C4-2B (cell line): ENCODE results near the gene COL26A1.

Source experiments
- H3K27ac ChIP-seq: fragments of 450-650 bp; 2 replicates; pipeline ENCODE4 v1.5.1; 2017
- ZFX ChIP-seq: fragments of 450-650 bp; IDR thresholded peaks from 2 replicates; pipeline ENCODE4 v1.6.1; 2017
- TF ChIP-seq, protein P1 (sequence below): fragments of 450-650 bp; conservative IDR thresholded peaks from 2 replicates; pipeline ENCODE4 v1.5.1; 2017; ENCODE audit warnings: mild to moderate bottlenecking

COL26A1 gene

DNA sequence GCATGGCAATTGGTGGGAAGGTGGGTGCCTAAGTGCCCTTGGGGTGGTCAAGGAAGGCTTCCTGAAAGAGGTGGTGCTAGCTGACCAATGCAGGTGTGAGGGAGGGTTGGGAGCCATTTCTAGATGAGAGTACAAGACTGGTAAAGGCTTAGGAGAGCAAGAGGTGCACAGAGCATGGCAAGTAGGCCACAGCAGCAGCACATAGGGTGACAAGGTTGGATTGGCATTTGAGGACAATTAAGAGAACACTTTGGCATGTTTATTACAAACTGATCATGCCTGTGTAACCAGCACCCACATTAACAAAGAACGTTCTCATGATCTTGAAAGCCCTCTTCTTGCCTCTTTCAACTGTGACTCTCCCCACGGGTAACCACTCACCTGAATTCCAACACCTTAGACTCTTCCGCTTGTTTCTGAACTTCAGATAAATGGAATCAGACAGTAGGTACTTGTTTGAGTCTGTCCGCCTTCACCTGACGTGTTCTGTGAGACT lies 158.8 kb downstream of the COL26A1 start:
- TF ChIP-seq, protein P1, sequence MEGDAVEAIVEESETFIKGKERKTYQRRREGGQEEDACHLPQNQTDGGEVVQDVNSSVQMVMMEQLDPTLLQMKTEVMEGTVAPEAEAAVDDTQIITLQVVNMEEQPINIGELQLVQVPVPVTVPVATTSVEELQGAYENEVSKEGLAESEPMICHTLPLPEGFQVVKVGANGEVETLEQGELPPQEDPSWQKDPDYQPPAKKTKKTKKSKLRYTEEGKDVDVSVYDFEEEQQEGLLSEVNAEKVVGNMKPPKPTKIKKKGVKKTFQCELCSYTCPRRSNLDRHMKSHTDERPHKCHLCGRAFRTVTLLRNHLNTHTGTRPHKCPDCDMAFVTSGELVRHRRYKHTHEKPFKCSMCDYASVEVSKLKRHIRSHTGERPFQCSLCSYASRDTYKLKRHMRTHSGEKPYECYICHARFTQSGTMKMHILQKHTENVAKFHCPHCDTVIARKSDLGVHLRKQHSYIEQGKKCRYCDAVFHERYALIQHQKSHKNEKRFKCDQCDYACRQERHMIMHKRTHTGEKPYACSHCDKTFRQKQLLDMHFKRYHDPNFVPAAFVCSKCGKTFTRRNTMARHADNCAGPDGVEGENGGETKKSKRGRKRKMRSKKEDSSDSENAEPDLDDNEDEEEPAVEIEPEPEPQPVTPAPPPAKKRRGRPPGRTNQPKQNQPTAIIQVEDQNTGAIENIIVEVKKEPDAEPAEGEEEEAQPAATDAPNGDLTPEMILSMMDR: no peak
- TF ChIP-seq ZFX: no peak
- no peak overlapping the region for H3K27ac ChIP-seq

DNA sequence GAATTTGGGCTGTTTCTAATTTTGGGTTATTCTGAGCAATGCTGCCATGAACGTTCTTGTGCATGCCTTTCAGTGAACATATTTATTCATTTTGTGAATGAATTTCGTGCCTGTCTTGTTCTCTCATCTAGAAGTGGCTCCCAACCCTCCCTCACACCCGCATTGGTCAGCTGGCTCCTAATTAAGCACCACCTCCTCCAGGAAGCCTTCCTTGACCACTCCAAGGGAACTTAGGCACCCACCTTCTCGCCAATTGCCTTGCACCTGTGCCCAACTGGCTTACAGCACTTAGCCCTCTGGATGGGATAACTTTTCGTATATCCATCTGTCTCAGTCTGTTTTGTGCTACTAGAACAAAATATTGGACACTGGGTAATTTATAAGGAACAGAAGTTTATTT lies 159.3 kb downstream of the COL26A1 start:
- no peak for TF ChIP-seq ZFX
- TF ChIP-seq, protein P1: no peak
- no peak overlapping the region for H3K27ac ChIP-seq

DNA sequence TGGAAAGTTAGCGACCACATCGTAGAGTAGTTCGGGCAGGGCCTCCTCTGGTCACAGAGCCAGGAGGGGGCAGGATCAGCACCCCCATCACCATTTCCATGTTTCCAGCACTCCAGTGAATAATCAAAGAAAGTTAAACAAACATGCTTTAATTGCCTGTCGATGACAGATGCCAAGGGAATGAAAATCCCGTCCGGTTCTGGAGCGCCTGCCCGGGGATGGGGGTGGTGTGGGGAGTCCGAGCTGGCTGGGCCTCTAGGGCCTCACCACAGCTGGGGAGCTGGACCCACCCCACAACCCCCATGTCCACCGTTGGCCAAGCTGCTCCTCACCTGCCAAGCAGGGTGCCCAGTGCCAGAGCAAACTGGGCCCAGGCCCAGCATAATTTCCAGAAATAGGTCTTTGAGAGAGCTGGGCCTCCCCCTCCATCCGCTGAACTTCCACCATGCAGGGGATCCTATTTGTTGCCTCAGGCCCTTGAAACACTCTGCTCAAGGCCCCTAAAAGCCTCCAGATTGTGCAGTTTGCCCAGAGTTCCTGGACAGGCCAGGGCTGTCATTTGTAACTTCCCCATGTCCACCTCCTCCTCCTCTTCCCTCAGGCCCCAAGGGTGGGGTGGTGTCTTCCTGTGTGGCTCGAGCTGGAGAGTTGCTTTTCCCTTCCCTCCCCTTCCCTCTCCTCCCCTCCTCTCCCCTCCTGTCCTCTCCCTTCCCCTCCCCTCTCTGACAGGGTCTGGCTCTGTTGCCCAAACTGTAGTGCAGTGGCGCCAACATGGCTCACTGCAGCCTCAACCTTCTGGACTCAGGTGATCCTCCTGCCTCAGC lies 165.4 kb downstream of the COL26A1 start:
- no peak overlapping the region for H3K27ac ChIP-seq
- TF ChIP-seq, protein P1: no peak
- TF ChIP-seq ZFX: no peak

DNA sequence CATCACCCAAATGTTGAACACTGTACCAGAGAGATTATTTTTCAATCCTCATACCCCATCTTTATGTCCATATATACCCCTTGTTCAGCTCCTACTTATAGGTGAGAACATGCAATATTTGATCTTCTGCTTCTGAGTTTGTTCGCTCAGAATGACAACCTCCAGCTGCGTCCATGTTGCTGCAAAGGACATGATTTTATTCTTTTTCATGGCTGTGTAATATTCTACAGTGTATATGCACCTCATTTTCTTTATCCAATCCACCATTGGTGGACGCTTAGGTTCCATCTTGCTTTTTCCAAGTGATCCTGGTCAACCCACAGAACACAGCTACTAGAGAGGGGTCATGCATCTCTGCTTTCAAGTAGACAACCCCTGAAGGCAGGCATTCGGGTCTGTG lies 166.9 kb downstream of the COL26A1 start:
- no peak for TF ChIP-seq ZFX
- TF ChIP-seq, protein P1: no peak
- H3K27ac ChIP-seq: no peak overlapping the region

DNA sequence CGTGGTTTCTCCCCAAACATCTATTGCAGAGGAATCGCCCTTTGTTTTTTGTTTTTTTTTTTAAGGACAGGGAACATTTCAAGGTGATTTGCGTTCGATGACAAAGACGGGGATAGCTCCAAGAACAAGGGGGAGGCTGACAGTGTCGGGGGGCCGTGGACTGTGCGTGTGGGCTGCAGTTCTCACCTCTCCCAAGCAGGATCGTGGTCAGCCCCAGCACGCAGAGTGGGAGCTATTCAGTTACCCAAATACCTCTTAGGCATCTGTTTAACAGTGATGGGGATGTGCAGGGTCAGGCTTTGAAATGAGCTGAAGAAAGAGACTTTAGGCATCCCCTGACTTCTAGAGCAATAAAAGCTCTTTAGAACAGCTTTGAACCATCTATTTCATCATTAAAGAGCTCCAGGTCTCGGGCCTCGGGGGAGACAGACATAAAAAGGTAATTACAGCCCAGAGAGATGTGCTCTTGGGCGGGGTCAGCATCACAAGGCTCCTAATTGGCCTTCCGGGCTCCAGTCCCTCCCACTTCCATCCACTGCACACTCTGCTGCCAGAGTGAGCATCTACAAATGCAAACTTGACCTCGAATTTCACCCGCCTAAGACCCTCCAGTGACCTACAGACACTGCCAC lies 169.2 kb downstream of the COL26A1 start:
- no peak for TF ChIP-seq ZFX
- TF ChIP-seq, protein P1: no peak
- no peak overlapping the region for H3K27ac ChIP-seq

DNA sequence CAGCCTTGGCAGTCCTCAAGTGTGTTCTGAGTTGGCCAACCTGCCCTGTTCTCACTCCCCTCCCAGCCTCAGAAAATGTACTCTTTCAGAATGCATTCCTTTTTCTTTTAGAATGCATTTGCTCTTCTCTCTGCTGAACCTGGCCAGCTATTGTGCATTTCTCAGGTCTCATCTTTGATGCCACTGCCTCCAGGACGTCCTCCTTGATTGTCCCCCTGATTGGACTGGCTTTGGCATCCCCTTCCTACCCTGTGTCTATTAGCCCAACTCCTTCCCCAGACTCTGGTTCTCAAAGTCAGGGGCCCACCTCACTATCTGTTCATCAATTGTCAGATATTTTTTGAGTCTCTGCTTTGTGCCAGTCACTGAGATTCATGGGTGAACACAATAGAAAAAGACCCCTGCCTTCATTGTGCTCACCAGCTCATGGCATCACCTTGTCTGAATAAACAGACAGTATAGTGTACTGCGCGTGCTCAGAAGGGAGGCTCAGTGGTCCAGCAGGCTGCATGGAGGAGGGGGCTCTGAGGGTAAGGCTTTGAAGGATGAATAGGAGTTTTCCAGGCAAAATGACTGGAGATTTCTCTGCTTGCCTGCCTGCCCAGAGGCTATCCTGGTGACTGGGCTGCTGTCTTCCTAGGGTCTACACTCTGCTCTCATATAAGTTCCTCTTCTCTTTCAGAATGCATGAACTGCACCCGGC lies 169.9 kb downstream of the COL26A1 start:
- H3K27ac ChIP-seq: no peak overlapping the region
- TF ChIP-seq ZFX: no peak
- TF ChIP-seq, protein P1: no peak

DNA sequence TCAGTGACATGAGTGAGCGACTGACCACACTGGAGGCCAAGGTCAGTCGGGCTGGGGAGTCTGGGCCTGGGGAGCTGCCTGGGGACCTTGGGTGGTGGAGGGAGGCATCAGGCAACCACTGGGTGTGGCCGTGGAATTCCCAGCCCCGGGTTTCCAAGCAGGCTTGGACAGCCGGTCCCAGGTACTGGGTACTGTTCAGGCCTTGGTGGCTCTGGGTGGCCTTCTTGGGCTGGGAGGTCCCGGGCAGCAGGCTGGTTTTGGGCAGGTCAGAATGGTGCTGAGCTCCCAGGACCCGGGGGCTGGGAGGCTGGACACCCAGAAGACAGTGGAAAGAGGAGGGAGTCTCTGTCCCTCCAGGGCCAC lies 170.4 kb downstream of the COL26A1 start:
- no peak overlapping the region for H3K27ac ChIP-seq
- TF ChIP-seq ZFX: no peak
- TF ChIP-seq, protein P1: no peak
